HFF-Myc (cell line): ENCODE data around the gene IL17RA.

Experiments
- DNase-seq: peaks from one replicate; pipeline ENCODE4 v3.0.0-alpha.2; 2011; ENCODE audit warnings: low read depth; ENCODE audit errors: extremely low read depth
- H3K4me3 ChIP-seq: replicated peaks from 2 replicates; pipeline ENCODE4 v1.5.1; 2011; ENCODE audit warnings: low read depth, mild to moderate bottlenecking, control low read depth, low read length
- CTCF ChIP-seq: IDR thresholded peaks from 2 replicates; pipeline ENCODE4 v1.5.1; 2012; ENCODE audit warnings: mild to moderate bottlenecking, low read depth, low read length, control low read depth; ENCODE audit errors: missing control alignments

Gene IL17RA

GRCh38 chr22:17065433-17065832 lies 19.4 kb upstream of the IL17RA start:
- TF ChIP-seq CTCF: no peak
- H3K4me3 ChIP-seq: no peak overlapping the region
- DNase-seq: no peak

GRCh38 chr22:17072877-17073276 lies 11.9 kb upstream of the IL17RA start:
- DNase-seq: no peak
- no peak for TF ChIP-seq CTCF
- H3K4me3 ChIP-seq: no peak overlapping the region

GRCh38 chr22:17074648-17075002 lies 10.2 kb upstream of the IL17RA start:
- DNase-seq: no peak
- H3K4me3 ChIP-seq: no peak overlapping the region
- no peak for TF ChIP-seq CTCF

GRCh38 chr22:17077255-17077654 lies 7.5 kb upstream of the IL17RA start:
- no peak overlapping the region for H3K4me3 ChIP-seq
- no peak for TF ChIP-seq CTCF
- DNase-seq: no peak

GRCh38 chr22:17079572-17079971 lies 5.2 kb upstream of the IL17RA start:
- no peak for TF ChIP-seq CTCF
- no peak overlapping the region for H3K4me3 ChIP-seq
- DNase-seq: no peak

- DNase-seq: no peak
- no peak overlapping the region for H3K4me3 ChIP-seq
- no peak for TF ChIP-seq CTCF
Measured at GRCh38 chr22:17083255-17083654, 1.5 kb upstream of the IL17RA start.

GRCh38 chr22:17083811-17084441 lies 874 bp upstream of the IL17RA start:
- H3K4me3 ChIP-seq: peak overlapping the region; percentile 75
- no peak for DNase-seq
- TF ChIP-seq CTCF: no peak
